IPS-11a (cell line): ENCODE results near the gene DAAM2.

ENCODE experiments used
- H3K4me3 ChIP-seq: one replicate; pipeline ENCODE4 v1.5.1; 2013; ENCODE audit warnings: low read depth, low read length, control low read depth

The DAAM2 gene

DNA sequence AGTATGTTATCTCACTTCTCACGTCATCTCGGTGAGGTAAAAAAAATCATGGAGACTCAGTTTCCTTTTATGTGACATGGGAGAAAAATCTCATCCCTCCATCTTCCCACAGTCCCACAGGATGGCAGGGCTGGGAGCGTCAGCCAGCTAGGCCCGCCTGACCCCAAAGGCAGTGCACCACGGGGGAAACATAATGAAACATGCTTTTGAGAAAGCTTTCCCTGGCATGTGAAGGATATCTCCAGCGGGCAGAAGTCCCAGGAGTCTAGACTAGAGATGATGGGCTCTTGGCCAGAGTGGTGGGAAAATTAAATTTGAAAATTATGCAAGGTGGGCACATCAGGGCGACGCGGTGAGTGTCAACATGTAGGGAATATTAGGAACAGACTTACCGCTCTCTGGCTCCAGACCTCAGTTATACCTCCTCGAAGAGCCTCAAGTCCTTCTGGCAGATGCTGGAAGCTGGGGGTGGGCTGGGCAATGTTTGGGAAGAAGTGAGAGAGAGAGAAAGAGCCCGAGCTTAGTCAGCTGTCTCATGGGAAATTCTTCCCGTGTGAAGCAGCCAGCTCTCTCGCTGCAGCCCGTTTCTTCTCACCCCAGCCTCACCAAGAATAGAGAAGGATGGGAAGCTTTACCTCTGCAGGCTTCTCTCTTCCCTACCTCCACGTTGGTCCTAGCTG is 89.8 kb downstream of the DAAM2 start:
- no peak overlapping the region for H3K4me3 ChIP-seq

DNA sequence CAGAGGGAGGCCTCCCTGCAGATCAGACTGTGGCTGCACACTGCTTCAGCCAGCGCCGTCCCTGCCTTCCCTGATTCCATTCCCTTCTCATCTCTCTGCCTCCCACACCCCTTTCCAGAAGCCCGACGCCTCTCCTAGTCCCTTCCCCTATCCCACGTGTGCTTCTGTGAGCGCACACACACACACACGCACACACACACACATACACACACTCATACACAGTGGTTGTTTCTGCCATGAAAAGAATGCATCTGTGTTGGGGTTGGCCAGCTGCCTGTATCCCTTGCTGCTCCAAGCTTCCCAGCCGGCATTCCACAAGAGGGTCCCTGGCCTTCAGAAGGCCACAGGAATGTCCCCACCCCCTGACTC is 90.3 kb downstream of the DAAM2 start:
- H3K4me3 ChIP-seq, result no peak overlapping the region

DNA sequence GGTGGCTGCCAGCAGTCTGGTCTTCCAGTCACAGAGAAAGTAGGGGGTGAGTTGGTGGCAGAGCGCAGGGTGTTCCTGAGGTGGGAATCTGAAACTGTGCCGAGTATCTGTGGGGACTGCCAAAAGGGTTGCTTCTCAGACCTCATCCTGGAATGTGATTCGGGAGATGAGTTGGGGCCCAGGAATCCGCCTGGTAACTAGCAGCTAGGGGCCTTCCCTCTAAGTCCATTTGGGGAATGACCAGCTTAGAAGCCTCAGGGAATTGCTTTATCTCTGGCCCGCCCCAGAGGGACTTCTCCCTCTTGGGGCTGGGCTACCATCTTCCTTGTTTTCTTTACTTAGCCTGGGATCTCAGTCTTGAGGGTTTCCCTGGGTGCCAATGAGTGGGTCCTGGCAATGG is 92.5 kb downstream of the DAAM2 start:
- no peak overlapping the region for H3K4me3 ChIP-seq

DNA sequence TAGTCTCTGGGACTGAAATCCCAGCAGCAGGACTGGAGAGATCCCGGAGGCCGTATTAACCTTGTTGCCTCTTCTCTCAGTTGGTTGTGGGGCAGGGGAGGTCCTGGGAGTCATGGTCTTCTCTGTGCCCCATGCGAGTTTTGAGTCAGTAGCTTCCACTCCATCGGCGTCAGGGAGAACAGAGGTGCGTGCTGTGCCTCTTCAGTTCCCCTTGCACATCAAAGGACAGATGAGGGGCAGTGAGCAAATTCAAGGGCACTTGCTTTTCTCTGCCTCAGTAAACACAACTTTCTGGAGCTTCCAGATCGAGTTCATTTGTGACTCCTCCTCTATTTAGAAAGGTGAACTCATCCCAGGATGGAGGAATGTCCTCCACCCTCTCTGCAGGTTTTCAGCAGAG is 93.5 kb downstream of the DAAM2 start:
- H3K4me3 ChIP-seq, result no peak overlapping the region

DNA sequence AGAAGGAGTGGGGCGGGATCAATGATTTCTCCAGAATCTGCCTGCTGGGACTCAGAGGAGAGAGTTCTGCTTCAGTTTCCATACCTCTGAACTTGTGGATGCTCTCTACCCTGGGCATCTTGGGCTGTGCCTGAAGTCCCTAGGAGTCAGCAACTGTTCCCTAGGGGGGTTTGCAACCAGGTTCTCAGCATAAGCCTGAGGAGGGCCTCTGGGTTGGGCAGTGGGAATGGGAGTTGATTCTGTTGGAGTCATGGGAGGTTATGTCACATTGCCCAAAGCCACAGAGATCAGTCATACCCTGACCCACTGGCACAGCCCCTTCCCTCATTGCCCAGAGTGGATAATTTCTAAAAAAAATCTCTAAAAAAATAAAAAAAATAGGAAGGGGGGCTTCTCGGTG is 94.7 kb downstream of the DAAM2 start:
- H3K4me3 ChIP-seq, result no peak overlapping the region

DNA sequence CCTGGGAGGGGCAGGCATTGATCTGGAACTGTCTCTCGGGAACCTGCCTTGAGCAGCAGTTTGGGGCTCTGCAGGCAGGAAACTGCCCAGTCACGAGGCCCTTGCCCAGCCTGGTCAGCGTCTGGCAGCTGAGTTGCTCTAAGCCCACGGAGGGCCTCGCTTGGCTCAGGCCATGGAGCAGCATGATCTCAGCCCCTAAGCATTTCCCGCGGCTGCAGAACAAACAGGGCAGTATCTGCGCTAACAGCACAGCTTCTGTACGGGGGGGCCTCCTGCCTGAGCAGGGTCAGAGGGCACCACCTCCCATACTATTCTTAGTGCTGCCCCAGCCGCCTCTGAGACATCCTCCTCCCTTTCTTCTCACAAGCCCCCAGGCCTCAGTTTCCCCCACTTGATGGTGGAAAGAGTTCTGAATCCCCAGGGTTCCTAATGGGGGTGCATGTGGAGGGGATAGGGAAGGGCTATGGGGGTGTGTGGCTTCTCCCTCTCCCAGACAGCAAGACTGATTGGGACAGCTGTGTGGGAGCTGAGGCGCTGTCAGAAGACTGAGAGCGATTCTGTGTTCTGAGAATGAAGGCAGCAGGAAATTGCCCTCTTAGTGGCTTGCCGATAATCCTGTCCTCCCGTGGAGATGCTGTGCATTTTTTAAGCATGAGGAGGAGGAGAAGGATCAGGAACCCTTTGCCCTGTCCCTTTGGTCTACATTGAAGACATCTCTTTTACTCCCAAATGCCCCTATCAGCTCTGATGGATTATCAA is 95.7 kb downstream of the DAAM2 start:
- H3K4me3 ChIP-seq, result no peak overlapping the region

DNA sequence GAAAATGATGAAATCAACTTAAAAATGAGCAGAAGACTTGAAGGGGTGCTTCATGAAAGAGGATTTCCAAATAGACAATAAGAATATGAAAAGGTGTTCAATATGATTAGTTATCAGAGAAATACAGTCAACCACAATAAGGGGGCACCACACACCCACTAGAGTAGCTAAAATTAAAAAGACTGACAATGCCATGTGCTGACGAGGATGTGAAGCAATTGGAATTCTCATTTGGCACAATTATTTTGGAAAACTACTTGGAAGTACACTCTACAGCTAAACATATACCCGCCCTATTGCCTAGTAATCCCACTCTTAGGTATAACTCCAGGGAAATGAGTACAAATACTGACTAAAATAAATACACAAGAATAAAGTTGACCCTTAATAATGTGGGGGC is 97.1 kb downstream of the DAAM2 start:
- no peak overlapping the region for H3K4me3 ChIP-seq

DNA sequence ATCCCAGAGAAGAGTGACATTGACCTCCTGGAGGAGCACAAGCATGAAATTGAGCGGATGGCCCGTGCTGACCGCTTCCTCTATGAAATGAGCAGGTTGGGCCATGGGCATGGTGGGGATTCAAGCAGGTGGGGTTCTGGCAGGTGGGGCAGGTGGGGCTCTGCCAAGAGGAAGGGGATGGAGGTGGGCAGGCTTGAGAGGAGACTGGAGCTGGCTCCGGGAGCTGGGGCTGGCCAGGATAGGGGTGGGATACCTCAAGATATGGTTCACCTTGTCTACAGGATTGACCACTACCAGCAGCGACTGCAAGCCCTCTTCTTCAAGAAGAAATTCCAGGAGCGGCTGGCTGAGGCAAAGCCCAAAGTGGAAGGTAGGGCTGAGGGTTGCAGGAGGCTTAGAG is 99.2 kb downstream of the DAAM2 start:
- H3K4me3 ChIP-seq, result no peak overlapping the region

DNA sequence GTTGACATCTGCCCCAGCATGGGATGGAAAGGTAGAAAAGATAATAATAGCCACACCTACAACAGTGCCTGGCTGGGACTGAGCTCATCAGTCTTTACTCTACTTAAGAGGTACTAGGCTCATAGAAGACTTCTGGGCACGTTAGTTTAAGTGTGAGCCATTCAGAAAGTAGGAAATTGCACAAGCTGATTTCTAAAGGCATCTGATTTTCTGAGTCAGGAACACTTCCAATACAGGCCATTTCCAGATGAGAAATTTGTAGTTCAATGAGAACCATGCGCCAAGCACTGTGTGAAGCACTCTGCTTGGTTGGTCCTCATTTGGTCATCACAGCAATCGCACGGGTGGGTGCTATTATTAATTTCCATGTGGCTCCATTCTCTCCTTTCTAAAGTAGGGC is 99.8 kb downstream of the DAAM2 start:
- H3K4me3 ChIP-seq, result no peak overlapping the region

DNA sequence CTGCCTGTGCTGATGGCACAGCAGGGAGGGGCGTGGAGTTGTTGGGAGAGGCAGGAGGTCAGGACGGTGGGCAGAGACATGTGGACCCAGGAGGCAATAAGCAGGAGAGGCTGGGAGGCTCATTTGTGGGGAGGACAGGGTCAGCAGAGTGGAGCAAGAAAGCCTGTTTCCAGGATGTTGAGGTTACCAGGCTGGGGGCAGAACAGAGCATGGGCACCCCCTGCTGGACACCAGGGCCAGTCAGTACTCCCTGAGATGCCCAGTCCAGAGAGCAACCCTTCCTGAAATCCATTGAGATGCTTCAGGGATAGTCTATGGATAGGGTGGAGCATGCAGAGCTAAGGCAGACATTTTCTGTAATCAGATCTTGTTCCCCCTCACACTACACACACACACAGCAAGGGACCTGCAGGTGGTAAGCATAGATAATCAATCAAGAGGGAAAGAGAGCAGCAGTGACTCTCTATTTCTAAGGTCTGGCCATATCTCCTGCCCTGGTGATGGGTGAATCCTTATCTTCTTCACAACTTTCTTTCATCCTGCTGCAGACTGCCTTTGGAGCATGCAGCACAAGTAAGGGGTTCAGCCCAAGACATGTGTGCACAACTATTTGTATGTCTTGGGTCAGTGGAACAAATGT is 100.4 kb downstream of the DAAM2 start:
- no peak overlapping the region for H3K4me3 ChIP-seq

DNA sequence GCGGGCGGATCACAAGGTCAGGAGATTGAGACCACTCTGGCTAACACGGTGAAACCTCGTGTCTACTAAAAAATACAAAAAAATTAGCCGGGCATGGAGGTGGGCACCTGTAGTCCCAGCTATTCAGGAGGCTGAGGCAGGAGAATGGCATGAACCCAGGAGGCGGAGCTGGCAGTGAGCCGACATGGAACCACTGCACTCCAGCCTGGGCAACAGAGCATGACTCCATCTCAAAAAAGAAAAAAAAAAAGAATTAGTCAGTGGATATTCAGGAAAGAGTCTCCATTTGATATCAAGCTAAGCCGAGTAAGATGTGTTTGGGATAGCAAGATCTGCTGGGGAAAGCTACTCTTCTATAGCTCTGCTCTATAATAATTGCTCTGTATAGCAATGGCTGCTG is 101.1 kb downstream of the DAAM2 start:
- H3K4me3 ChIP-seq, result no peak overlapping the region

DNA sequence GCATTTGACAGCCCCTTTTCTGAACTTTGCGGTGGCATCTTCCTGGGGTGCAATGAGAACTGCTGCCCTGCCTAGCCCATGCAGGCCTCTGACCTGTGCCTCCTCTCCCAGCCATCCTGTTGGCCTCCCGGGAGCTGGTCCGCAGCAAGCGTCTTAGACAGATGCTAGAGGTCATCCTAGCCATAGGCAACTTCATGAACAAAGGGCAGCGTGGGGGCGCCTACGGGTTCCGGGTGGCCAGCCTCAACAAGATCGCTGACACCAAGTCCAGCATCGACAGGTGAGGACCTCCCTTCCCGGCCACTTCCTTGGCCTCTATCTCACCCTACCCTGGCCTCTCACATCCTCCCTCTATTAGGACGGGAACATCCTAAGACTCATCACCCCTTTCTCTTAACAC is 104.5 kb downstream of the DAAM2 start:
- H3K4me3 ChIP-seq, result no peak overlapping the region

DNA sequence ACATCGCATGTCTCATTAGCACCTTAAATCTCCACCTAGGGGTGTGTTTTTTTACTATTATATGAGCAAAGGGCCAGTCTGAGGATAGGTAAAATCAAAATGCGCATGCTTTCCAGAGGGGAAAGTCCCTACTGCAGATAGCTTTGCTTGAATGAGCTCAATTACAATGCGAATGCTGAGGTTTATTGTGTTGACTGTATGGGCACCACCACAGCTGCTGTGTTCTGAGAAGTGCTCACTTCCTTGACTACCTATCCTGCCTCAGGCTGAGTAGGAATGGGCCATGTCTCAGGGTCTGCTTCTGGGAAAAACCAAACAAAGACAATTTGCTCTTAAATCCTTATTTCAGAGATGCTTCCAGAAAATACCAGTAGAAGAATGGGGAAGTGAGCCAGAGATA is 105.5 kb downstream of the DAAM2 start:
- no peak overlapping the region for H3K4me3 ChIP-seq

DNA sequence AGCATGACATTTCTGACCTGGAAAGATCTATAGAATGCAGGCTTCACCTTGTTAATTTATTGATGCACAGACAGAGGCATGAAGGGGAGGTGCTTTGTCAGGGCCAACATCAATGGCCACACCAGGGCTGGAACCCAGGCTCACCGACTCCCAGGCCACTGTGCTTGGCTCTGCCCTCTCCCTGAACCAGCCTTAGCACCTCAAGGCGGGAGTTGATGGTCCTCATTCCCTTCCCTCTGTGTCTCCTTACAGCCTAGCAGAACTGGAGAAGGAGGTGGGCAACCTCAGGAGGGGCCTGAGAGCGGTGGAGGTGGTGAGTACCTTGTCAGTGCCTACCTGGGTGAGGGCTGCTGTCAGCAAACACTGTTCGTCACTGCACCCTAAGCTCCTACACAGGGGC is 106.4 kb downstream of the DAAM2 start:
- H3K4me3 ChIP-seq, result no peak overlapping the region

DNA sequence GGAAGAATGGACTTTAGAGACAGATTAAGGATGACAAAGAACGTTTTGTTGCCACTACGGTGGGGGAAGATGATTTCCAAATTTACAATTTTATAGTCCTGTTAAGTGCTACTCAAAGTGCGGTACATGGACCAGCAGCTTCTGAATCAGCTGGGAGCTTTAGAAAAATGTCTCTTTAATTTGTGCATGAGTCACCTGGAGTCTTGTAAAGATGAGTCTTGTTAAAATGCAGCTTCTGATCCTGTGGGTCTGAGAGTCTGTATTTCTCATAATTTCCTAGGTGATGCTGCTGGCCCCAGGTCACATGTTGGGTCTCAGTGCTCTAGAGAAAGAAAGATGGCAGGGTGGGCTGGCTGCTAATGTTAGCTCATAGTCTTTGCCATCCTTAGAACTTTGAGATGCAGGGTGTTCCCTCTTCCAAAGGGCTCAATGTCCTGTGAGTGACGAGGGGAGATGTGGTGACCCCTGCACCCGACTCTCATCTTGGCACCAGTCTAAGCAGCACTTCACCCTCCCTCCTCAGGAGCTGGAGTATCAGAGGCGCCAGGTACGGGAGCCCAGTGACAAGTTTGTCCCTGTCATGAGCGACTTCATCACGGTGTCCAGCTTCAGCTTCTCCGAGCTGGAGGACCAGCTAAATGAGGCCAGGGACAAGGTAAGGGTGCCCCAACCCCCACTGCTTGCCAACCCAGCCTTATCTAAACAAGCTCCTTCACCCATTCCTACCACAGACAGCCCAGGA is 107.5 kb downstream of the DAAM2 start:
- no peak overlapping the region for H3K4me3 ChIP-seq

DNA sequence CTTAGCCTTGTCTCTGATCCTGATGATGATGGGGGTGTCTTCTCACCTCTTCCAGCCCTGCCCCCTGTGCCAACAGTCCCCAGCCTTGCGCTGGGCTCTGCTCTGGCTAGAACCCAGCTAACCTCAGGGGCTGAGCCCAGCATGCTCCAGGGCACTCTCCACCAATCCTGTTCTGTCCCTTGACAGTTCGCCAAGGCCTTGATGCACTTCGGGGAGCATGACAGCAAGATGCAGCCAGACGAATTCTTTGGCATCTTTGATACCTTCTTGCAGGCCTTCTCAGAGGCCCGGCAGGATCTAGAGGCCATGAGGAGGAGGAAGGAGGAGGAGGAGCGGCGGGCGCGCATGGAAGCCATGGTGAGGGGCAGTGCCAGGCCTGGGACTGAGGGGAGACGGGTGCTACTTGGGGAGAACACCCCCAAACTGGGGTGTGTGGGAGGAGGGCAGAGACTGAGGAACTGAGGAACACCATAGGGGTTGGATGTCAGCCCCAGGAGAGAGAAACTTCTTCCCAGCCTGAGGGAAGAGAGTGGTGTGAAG is 109.0 kb downstream of the DAAM2 start:
- H3K4me3 ChIP-seq, result no peak overlapping the region

DNA sequence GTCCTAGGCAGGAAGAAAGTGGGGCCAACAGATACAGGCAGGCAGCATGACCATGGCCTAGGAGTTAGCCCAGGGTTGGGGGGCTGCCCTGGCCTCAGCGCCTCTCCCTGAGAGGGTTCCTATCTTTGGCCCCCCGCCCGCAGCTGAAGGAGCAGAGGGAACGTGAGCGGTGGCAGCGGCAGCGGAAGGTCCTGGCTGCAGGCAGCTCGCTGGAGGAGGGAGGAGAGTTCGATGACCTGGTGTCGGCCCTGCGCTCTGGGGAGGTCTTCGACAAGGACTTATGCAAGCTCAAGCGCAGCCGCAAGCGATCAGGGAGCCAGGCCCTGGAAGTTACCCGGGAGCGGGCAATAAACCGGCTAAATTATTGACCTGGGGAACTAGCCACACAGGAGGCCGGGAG is 109.5 kb downstream of the DAAM2 start:
- H3K4me3 ChIP-seq, result no peak overlapping the region

DNA sequence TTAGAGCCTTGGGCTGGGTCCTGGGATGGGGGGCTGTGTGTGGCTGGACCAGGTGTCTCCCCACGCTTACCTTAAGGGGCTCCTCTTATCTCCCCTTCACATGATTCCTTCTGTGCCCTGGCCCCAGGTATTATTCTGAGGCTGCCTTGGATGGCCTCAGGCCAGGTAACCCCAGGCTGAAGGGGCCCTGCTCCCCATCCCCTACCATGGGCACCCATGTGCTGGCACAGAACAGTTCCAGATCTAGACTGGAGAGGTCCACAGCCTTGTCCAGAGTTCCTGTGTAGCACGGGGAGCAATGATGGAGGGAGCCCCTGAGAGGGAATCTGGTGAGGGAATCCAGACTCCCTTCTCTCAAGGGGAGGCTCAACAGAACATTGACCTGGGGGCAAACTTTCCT is 110.0 kb downstream of the DAAM2 start:
- H3K4me3 ChIP-seq, result no peak overlapping the region

DNA sequence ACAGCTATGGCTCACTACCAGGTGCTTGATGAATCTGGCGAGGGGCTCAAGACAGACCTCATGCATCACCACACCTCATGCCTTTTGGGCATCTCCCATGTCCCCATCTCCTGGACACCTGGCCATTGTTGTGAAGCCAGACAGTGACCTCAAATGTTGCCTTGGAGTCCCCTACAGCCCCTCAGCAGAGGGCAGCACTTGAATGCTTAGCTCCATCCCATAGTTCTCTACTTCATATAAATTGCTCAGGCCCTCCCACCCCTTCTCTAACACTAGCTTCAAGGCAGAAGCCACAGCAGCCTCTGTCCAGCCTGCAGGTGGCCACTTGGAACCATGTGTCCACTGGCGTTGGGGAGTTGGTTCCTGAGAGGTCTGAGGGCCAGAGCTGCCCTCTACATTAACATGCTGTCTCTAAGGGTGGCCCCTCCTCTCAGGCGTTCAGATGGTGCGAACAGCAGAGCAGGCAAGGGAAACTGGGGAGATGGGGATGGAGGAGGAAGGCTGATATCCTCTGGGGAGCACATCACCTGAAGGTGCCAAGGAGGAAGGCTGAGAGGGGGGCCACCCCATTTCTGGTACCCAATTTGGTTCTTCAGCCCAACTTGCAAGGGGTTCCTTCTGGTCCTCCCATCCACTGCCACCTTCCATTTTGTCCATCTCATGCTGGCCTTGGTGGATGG is 110.8 kb downstream of the DAAM2 start:
- no peak overlapping the region for H3K4me3 ChIP-seq

DNA sequence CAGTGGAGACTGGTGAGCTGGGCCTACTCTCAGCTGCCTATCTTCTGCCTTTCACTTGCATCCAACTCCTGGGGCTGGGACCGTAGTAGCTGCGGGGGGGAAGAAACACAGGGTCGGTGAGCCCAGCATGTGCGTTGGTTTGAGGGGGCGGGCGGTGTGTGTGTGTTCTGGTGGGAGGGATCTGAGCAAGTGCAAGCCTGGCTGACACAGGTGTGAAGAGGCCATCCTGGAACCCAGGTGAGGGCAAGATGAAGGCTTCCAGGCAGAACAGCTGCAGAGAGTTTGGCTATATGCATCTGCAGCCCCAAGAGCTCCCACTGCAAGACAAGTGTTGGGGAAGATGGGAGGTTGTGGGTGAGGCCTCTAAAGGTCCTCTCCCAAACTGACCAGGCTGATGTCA is 111.5 kb downstream of the DAAM2 start:
- H3K4me3 ChIP-seq, result no peak overlapping the region
